Dermis microvascular lymphatic vessel endothelial cell (primary cell): ENCODE results near the gene POP7. TPM values are rescaled to one million over a fixed set of nuclear protein-coding genes. Genes with fewer than 3 reads are reported as not detected.
"Not testable (repeated sequence)": the region's sequence is repeated elsewhere in the genome, so short reads cannot be mapped to it uniquely, and the experiment has no call there.

ENCODE experiments used
- DNase-seq, 2 donors: peaks; one replicate each; pipeline versions ENCODE4 v3.0.0 to v3.0.0-alpha.2; 2010; ENCODE audit warnings: low read depth in 2 of 2
- total RNA-seq: library from RNA; depleted of rRNA; stranded (reverse); fragments of >200 nt; gene quantifications from 2 replicates; pipeline ENCODE4 v1.2.1, GENCODE V29; 2014

POP7 gene
- total RNA-seq, 1 donor from 2014 or later = 36.6 TPM

- no peak for DNase-seq
These were observed 17.9 kb downstream of the POP7 start for GRCh38 chr7:100723732-100724275.

GRCh38 chr7:100724364-100724763 is 18.4 kb downstream of the POP7 start:
- DNase-seq = not testable (repeated sequence)

GRCh38 chr7:100726996-100727761 is 21.3 kb downstream of the POP7 start:
- no peak for DNase-seq

GRCh38 chr7:100728196-100728595 is 22.3 kb downstream of the POP7 start:
- DNase-seq = no peak

GRCh38 chr7:100730136-100730800 is 24.3 kb downstream of the POP7 start:
- no peak for DNase-seq

- DNase-seq = no peak
These were observed 26.2 kb downstream of the POP7 start for GRCh38 chr7:100731937-100732636.

GRCh38 chr7:100735730-100736129 is 29.8 kb downstream of the POP7 start:
- no peak for DNase-seq

GRCh38 chr7:100736671-100737070 is 30.8 kb downstream of the POP7 start:
- DNase-seq = no peak

GRCh38 chr7:100739934-100740333 is 34.0 kb downstream of the POP7 start:
- DNase-seq = no peak

GRCh38 chr7:100744605-100745004 is 38.7 kb downstream of the POP7 start:
- DNase-seq = no peak

GRCh38 chr7:100745184-100745583 is 39.3 kb downstream of the POP7 start:
- DNase-seq = peak; percentile 24 to 35

- no peak for DNase-seq
These were observed 47.1 kb downstream of the POP7 start for GRCh38 chr7:100752994-100753393.

- no peak for DNase-seq
These were observed 47.8 kb downstream of the POP7 start for GRCh38 chr7:100753750-100754149.

Other genes starting within 250 kb of the POP7 start
- 0.39 and 0.76 TPM in 2 replicates for gene SPACDR, start 241.9 kb upstream of the POP7 start, total RNA-seq
- gene TSC22D4, start 226.9 kb upstream of the POP7 start, total RNA-seq = 18.5 and 37.6 TPM in 2 replicates
- gene NYAP1, start 222.2 kb upstream of the POP7 start, total RNA-seq = 2.1 and 3.9 TPM in 2 replicates
- 28.5 and 51.7 TPM in 2 replicates for gene AGFG2, start 166.9 kb upstream of the POP7 start, total RNA-seq
- gene SAP25, start 132.2 kb upstream of the POP7 start, total RNA-seq = 0.13 TPM in 1 of 2 replicates, not detected in the other
- 5.1 and 6.1 TPM in 2 replicates for gene LRCH4, start 120.0 kb upstream of the POP7 start, total RNA-seq
- 0.13 and 0.25 TPM in 2 replicates for gene FBXO24, start 119.8 kb upstream of the POP7 start, total RNA-seq
- 0.13 and 0.51 TPM in 2 replicates for gene PCOLCE, start 103.8 kb upstream of the POP7 start, total RNA-seq
- gene MOSPD3, start 93.6 kb upstream of the POP7 start, total RNA-seq = 6.7 and 6.8 TPM in 2 replicates
- gene TFR2, start 64.6 kb upstream of the POP7 start, total RNA-seq = 0.13 and 0.26 TPM in 2 replicates
- not detected in 2 replicates for gene ACTL6B, start 49.7 kb upstream of the POP7 start, total RNA-seq
- gene GNB2, start 32.4 kb upstream of the POP7 start, total RNA-seq = 61.2 and 97.4 TPM in 2 replicates
- gene GIGYF1, start 11.9 kb upstream of the POP7 start, total RNA-seq = 9.0 and 15.2 TPM in 2 replicates
- not detected in 2 replicates for gene EPO, start 14.3 kb downstream of the POP7 start, total RNA-seq
- not detected in 2 replicates for gene ZAN, start 27.5 kb downstream of the POP7 start, total RNA-seq
- gene EPHB4, start 121.4 kb downstream of the POP7 start, total RNA-seq = 272 and 378 TPM in 2 replicates
- 28.9 and 38.9 TPM in 2 replicates for gene SLC12A9, start 146.6 kb downstream of the POP7 start, total RNA-seq
- 43.5 and 46.4 TPM in 2 replicates for gene TRIP6, start 161.3 kb downstream of the POP7 start, total RNA-seq
- gene SRRT, start 169.0 kb downstream of the POP7 start, total RNA-seq = 29.2 and 30.0 TPM in 2 replicates
- gene UFSP1, start 183.6 kb downstream of the POP7 start, total RNA-seq = 1.3 and 2.0 TPM in 2 replicates
- 1.2 and 4.3 TPM in 2 replicates for gene ACHE, start 189.8 kb downstream of the POP7 start, total RNA-seq
- 0.13 TPM in 1 of 2 replicates, not detected in the other for gene MUC3A, start 243.4 kb downstream of the POP7 start, total RNA-seq